Spleen (tissue), 11 donors: ENCODE results near the gene ITGB6. TPM values are rescaled to one million over a fixed set of nuclear protein-coding genes. Genes with fewer than 3 reads are reported as not detected.
A peak's percentile ranks its signal among the peaks of the same experiment; 100 is the strongest.

Experiments used
- DNase-seq: peaks from one replicate; pipeline ENCODE4 v3.0.0-alpha.2; 2020
- H3K27ac ChIP-seq, 8 donors: fragments of 200-600 bp; sonication (generic) in 7 of 8; 1 replicate in 4 of 8; 2 replicates in 4 of 8; pipeline versions ENCODE4 v1.5.0 to v1.8.0; 2016 to 2021; ENCODE audit warnings: inconsistent platforms in 4 of 8, mild to moderate bottlenecking in 4 of 8, moderate library complexity in 1 of 8
- H3K27me3 ChIP-seq, 7 donors: fragments of 200-600 bp; sonication (generic) in 6 of 7; replicated peaks in 1 of 7; 1 replicate in 4 of 7; 2 replicates in 3 of 7; pipeline versions ENCODE4 v1.5.0 to v1.8.0; 2016 to 2021; ENCODE audit warnings: inconsistent platforms in 3 of 7, mild to moderate bottlenecking in 1 of 7
- H3K36me3 ChIP-seq, 6 donors: fragments of 200-600 bp; sonication (generic) in 5 of 6; 1 replicate in 4 of 6; 2 replicates in 2 of 6; pipeline versions ENCODE4 v1.5.0 to v1.8.0; 2016 to 2021; ENCODE audit warnings: inconsistent platforms in 2 of 6
- H3K4me1 ChIP-seq, 6 donors: fragments of 200-600 bp; sonication (generic) in 5 of 6; 1 replicate in 3 of 6; 2 replicates in 3 of 6; pipeline versions ENCODE4 v1.5.0 to v1.8.0; 2016 to 2021; ENCODE audit warnings: inconsistent platforms in 3 of 6
- H3K4me3 ChIP-seq, 8 donors: fragments of 200-600 bp; sonication (generic) in 7 of 8; 1 replicate in 4 of 8; 2 replicates in 4 of 8; pipeline versions ENCODE4 v1.5.0 to v1.8.0; 2016 to 2021; ENCODE audit warnings: inconsistent platforms in 4 of 8, mild to moderate bottlenecking in 4 of 8, moderate library complexity in 2 of 8
- H3K9me3 ChIP-seq, 8 donors: fragments of 200-600 bp; sonication (generic) in 7 of 8; 1 replicate in 4 of 8; 2 replicates in 4 of 8; pipeline versions ENCODE4 v1.5.0 to v1.8.0; 2016 to 2021; ENCODE audit warnings: inconsistent platforms in 4 of 8
- CTCF ChIP-seq, 11 experiments: fragments of 200-600 bp in 7 of 11; fragments of 450-650 bp in 4 of 11; sonication (generic) in 4 of 11; IDR thresholded peaks in 8 of 11; conservative IDR thresholded peaks in 3 of 11; 1 replicate in 7 of 11; 2 replicates in 4 of 11; pipeline versions ENCODE4 v1.4.0 to v1.8.0; 2016 to 2021; ENCODE audit warnings: antibody characterized with exemption in 11 of 11, inconsistent platforms in 4 of 11, mild to moderate bottlenecking in 1 of 11
- POLR2A ChIP-seq, 3 donors: fragments of 450-650 bp; IDR thresholded peaks; one replicate each; pipeline ENCODE4 v1.5.1; 2017; ENCODE audit warnings: antibody characterized with exemption in 3 of 3, mild to moderate bottlenecking in 1 of 3
- POLR2AphosphoS5 ChIP-seq, 3 donors: sonication (generic); formaldehyde crosslinking; IDR thresholded peaks; one replicate each; pipeline ENCODE4 v1.5.1; 2017; ENCODE audit warnings: antibody characterized with exemption in 3 of 3
- WGBS, 5 donors: extraction: QIAGEN DNeasy Blood & Tissue Kit in 3 of 5; methylation state at CpG; one replicate each; pipeline versions ENCODE4 v1.1.5 to v1.1.7; 2013 to 2018; 5-methylcytosine and 5-hydroxymethylcytosine counted together
- intact Hi-C: fragments of 100-400 bp; cut with DNase I; formaldehyde crosslinking; loops from one replicate; pipeline ENCODE4 v1.15.0; 2023; ENCODE audit warnings: low total_unique reads
- polyA plus RNA-seq, 3 donors: library from polyadenylated mRNA; stranded (reverse); fragments of 200-250 nt; gene quantifications; one replicate each; pipeline ENCODE4 v1.2.1, GENCODE V29; 2013
- total RNA-seq, 7 donors: library from RNA; depleted of rRNA in 3 of 7; stranded (reverse); fragments of >200 nt in 3 of 7; fragmentation: NEBNext Ultra II Directional in 4 of 7; extraction: Animal tissue kit (Norgen Biotek cat#: 25700) in 4 of 7; gene quantifications; one replicate each; pipeline versions ENCODE4 v1.1.0 to v1.2.1, GENCODE V29; 2016 to 2021
- donor health status: healthy with polysubstance abuse.
- donor health status: DM: no; HTN: no; CAD: no; lungs with moderate emphysema.
- donor health status: DM: no; HTN: no; CAD: no.
- donor health status: Bipolar disorder and iron deficiency.
- donor health status: healthy.
- donor health status: DM: no; HTN: no; CAD: no.
- donor health status: DM: yes; HTN: yes; CAD: no.

ITGB6 gene
- total and polyA plus RNA-seq, 10 donors = 0.02 TPM; not detected in 9

DNA sequence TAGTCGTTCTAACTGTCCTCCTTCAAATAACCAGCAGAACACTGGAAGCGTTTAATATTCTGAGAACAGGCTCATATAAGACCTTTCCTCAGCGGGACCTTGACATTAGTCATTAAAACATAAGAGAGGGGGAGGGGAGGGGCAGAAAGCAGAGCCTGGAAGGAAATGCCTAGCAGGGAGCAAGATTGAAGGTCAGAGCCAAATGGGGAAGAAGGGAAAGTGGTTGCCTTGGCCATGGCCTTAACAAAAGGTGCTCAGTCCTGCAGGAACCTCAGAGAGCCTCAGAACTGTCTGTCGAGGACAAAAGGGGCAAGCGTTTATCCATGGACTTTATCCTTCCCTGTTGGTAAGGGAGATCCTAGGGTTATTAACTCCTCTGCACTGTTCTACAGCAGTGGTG, 136.8 kb downstream of the ITGB6 start:
- no peaks in the 10 kb centered on the region for H3K36me3 ChIP-seq
- peaks cover 0 to 34% (median 19%) of the 10 kb centered on the region in 6 donors for H3K4me1 ChIP-seq
- H3K9me3 ChIP-seq = peaks cover 0 to 2% (median 0%) of the 10 kb centered on the region in 8 donors
- peak overlapping the region in 6 of 8 donors; percentile 58 to 78 (median 68) for H3K27ac ChIP-seq
- peaks cover 0 to 41% (median 10%) of the 10 kb centered on the region in 7 donors for H3K27me3 ChIP-seq
- intact Hi-C loops = no loop called here
- H3K4me3 ChIP-seq = peak overlapping the region in 5 of 8 donors; percentile 43 to 76 (median 58)
- WGBS, 5 donors = 42 to 66% (median 55%) methylated on average over 5 of the region's 5 CpGs
- DNase-seq = no peak
- no peak for TF ChIP-seq CTCF (IDR thresholded peaks at IDR 0.05 in 8 of 11, conservative IDR thresholded peaks at IDR 0.05 in 3 of 11)
- TF ChIP-seq POLR2A (IDR thresholded peaks at IDR 0.05) = no peak
- TF ChIP-seq POLR2AphosphoS5 (IDR thresholded peaks at IDR 0.05) = no peak

DNA sequence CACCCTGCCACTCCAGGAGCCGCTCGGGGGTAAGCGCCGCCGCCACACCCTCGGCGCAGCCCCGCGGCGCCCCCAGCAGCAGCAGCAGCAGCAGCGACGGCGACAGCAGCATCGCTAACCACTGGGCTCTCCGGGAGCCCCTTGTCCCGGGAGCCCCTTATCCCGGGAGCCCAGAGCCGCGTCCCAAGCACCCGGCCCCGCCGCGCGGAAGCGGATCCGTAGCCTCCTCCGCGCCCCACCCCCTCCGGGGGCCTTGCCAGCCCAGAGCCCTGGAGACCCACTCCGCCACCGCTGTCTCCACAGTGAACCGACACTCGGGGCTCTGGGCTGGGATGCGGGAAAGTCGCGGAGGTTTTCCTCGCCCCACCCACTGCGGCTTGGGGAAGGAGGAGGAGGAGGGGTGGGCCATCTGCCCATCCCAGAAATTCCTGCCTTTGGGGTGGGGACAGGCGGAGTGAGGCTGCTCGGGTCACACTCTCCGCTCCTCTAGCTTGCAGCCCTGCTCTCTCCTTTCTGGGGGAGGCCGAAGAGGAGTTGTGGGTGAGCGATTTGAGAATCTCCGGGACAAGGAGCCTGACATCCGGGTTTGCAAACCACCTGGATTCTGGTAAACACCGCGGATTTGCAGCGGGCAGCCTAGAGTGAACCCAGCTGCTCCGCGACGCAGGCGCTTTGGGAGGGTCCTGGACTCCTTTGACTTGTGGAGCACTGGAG, 137.6 kb downstream of the ITGB6 start, which contains the start of gene PLA2R1:
Gene PLA2R1 (minus strand): TSS at position 324 of the 714 bp plus-strand sequence. CDS start 212 bp downstream, at position 112.
- Histone ChIP-seq H3K27me3 (peaks cover 0 to 41% (median 10%) of the 10 kb centered on the region in 7 donors), H3K27ac (peak within 1 kb of the TSS in 7 of 8 donors; percentile 58 to 78 (median 70)), H3K4me3 (peak within 1 kb of the TSS; percentile 43 to 76 (median 52)), H3K36me3 (no peaks in the 10 kb centered on the region), H3K4me1 (peaks cover 0 to 34% (median 19%) of the 10 kb centered on the region in 6 donors), H3K9me3 (no peaks in the 10 kb centered on the region)
- TF ChIP-seq CTCF (IDR thresholded peaks at IDR 0.05 in 8 of 11, conservative IDR thresholded peaks at IDR 0.05 in 3 of 11) (no peak), POLR2AphosphoS5 (IDR thresholded peaks at IDR 0.05) (peak in 2 of 3 donors; percentile 56 to 67)
- WGBS, 5 donors = 1 to 3% (median 2%) methylated on average over 17 to 52 of the region's 52 CpGs
- peak; percentile 74 for DNase-seq
- intact Hi-C loops = no loop called here

GRCh38 chr2:160061944-160062291, 138.2 kb downstream of the ITGB6 start:
- Histone ChIP-seq H3K4me3 (peak overlapping the region; percentile 43 to 76 (median 52)), H3K27ac (peak overlapping the region in 7 of 8 donors; percentile 58 to 78 (median 70)), H3K9me3 (no peaks in the 10 kb centered on the region), H3K36me3 (no peaks in the 10 kb centered on the region), H3K27me3 (peaks cover 0 to 41% (median 10%) of the 10 kb centered on the region in 7 donors), H3K4me1 (peaks cover 0 to 34% (median 19%) of the 10 kb centered on the region in 6 donors)
- WGBS, 5 donors = 2 to 7% (median 3%) methylated on average over 14 to 27 of the region's 27 CpGs
- intact Hi-C loops = no loop called here
- TF ChIP-seq POLR2AphosphoS5 (IDR thresholded peaks at IDR 0.05) = no peak
- no peak for TF ChIP-seq POLR2A (IDR thresholded peaks at IDR 0.05)
- TF ChIP-seq CTCF (IDR thresholded peaks at IDR 0.05 in 8 of 11, conservative IDR thresholded peaks at IDR 0.05 in 3 of 11) = no peak
- peak; percentile 77 for DNase-seq

DNA sequence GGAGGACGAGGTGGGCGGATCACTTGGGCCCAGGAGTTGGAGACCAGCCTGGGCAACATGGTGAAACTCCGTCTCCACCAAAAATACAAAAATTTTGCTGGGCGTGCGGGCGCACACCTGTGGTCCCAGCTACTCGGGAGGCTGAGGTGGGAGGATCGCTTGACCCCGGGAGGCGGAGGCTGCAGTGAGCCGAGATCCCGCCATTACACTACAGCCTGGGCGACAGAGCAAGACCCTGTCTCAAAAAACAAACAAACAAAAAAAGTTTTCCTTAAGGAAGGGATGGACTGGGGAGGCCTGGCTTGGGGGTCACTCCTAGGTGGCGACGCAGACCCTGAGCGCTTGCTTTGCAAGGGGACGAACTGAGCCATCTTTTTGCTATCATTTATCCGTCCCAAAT, 138.5 kb downstream of the ITGB6 start:
- Histone ChIP-seq H3K4me1 (peaks cover 0 to 34% (median 19%) of the 10 kb centered on the region in 6 donors), H3K27ac (peak overlapping the region in 6 of 8 donors; percentile 58 to 78 (median 68)), H3K36me3 (no peaks in the 10 kb centered on the region), H3K9me3 (no peaks in the 10 kb centered on the region), H3K27me3 (peaks cover 0 to 41% (median 10%) of the 10 kb centered on the region in 7 donors), H3K4me3 (peak overlapping the region; percentile 43 to 76 (median 52))
- 76 to 85% (median 79%) methylated on average over 17 to 18 of the region's 18 CpGs for WGBS, 5 donors
- intact Hi-C loops = no loop called here
- no peak for TF ChIP-seq POLR2A (IDR thresholded peaks at IDR 0.05)
- no peak for TF ChIP-seq POLR2AphosphoS5 (IDR thresholded peaks at IDR 0.05)
- no peak for TF ChIP-seq CTCF (IDR thresholded peaks at IDR 0.05 in 8 of 11, conservative IDR thresholded peaks at IDR 0.05 in 3 of 11)
- no peak for DNase-seq
